GM12864 (cell line): ENCODE data around the gene OXLD1.

Source experiments
- DNase-seq: peaks from one replicate; pipeline ENCODE4 v3.0.0-alpha.2; 2011; ENCODE audit warnings: low read depth
- H3K4me3 ChIP-seq: 2 replicates; pipeline ENCODE4 v1.5.1; 2011; ENCODE audit warnings: mild to moderate bottlenecking, low read depth, low read length, control low read depth
- CTCF ChIP-seq: IDR thresholded peaks from 2 replicates; pipeline ENCODE4 v1.5.1; 2011; ENCODE audit warnings: low read depth, mild to moderate bottlenecking, moderate library complexity, low read length, control low read depth, inconsistent platforms; ENCODE audit errors: missing control alignments

OXLD1 gene

DNA sequence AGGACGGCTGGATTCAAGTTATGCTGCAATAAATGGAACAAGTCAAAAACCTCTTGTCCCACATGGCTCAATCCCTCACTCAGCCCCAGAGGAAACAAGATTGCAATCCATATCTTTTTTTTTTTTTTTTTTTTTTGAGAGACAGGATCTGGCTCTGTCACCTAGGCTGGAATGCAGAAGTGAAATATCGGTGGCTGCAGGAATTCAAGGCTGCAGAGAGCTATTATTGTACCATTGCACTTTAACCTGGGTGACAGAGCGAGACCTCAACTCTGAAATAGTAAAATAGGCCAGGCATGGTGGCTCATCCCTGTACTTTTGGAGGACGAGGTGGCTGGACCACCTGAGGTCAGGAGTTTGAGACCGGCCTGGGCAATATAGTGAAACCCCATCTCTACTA is 7.4 kb downstream of the OXLD1 start:
- no peak overlapping the region for H3K4me3 ChIP-seq
- DNase-seq: no peak

GRCh38 chr17:81656835-81657234 is 9.6 kb downstream of the OXLD1 start:
- DNase-seq: no peak
- no peak overlapping the region for H3K4me3 ChIP-seq
- TF ChIP-seq CTCF: no peak

More for the DNA sequence above, 7.4 kb downstream of the OXLD1 start:
- no peak for TF ChIP-seq CTCF

- TF ChIP-seq CTCF: no peak
- H3K4me3 ChIP-seq: no peak within 1 kb of the TSS
- no peak for DNase-seq
Observed at GRCh38 chr17:81656118-81656743, 10.2 kb downstream of the OXLD1 start, which contains the start of gene PDE6G. PDE6G (minus strand) TSS chr17:81656542; CDS start chr17:81653305, 3,237 bp downstream.

- no peak for DNase-seq
- no peak for TF ChIP-seq CTCF
- H3K4me3 ChIP-seq: no peak overlapping the region
Observed at GRCh38 chr17:81655378-81656117, 10.9 kb downstream of the OXLD1 start.

DNA sequence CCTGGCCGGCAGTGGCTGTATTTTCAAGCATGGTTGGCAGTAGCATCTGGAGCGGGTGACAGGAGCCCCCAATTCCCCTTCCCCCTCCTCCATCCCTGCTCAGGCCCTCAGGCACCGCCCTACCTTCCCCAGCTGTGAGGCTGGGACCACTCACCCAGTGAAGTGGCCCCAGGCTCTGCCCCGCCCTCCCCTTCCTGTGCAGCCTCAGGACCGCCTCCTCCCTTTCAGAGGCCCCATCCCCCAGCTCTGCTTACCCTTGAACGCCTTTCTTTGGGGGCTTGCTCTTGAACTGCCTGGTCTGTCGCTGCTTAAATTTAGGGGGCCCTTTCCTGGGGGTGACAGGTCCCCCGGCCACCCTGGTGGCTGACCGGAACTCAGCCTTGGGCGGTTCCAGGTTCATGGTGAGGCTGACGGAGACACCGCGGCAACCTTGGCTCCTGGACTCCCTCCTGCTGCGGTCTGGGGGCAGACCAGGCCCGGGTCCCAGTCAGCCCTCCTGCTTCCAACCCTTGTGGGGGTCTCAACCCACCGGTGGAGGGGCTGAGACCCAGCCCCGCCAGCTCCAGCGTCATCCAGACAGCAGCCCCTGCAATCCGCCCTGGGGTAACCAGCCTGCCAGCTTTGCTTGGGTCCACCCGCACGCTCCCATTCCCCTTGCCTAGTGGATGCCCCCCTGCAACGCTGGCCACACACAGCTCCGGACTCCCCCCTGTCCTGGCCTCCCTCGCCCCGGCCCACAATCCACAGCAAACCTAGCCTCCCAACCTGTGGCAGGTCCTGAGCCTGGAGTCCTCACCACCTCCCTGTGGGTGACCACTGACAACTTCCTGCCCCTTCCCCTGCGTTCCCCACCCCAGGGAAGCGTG is 13.3 kb downstream of the OXLD1 start:
- H3K4me3 ChIP-seq: peak overlapping the region; percentile 25
- no peak for TF ChIP-seq CTCF

DNA sequence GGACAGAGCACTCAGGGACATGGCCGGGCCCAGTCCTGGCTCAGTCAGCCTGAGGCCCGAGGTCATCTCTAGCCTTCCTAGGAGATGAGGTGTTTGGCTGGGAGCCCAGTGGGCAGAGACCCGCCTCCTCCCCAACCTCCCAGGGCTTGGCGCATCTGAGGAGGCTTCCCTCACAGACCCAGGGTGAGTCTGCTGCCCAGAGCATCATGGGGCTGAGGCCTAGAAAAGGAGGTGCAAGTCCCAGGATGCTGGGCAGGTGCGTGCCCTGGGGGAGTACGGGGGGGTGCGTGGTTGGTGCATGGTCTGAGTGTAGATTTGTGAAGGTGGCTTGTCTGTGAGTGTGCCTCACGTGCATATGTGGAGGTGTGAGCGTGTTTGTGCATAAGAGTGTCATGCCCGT is 14.7 kb downstream of the OXLD1 start:
- no peak for TF ChIP-seq CTCF
- no peak overlapping the region for H3K4me3 ChIP-seq
- DNase-seq: no peak

More for the DNA sequence above, 13.3 kb downstream of the OXLD1 start:
- no peak for DNase-seq
